Retina (tissue), 1 donor: ENCODE data around the gene F10.
A peak's percentile ranks its signal among the peaks of the same experiment; 100 is the strongest.
"Not testable (repeated sequence)": the region's sequence is repeated elsewhere in the genome, so short reads cannot be mapped to it uniquely, and the experiment has no call there.

Source experiments
- DNase-seq: peaks from one replicate; pipeline ENCODE4 v3.0.0-alpha.2; 2016

Gene F10

DNA sequence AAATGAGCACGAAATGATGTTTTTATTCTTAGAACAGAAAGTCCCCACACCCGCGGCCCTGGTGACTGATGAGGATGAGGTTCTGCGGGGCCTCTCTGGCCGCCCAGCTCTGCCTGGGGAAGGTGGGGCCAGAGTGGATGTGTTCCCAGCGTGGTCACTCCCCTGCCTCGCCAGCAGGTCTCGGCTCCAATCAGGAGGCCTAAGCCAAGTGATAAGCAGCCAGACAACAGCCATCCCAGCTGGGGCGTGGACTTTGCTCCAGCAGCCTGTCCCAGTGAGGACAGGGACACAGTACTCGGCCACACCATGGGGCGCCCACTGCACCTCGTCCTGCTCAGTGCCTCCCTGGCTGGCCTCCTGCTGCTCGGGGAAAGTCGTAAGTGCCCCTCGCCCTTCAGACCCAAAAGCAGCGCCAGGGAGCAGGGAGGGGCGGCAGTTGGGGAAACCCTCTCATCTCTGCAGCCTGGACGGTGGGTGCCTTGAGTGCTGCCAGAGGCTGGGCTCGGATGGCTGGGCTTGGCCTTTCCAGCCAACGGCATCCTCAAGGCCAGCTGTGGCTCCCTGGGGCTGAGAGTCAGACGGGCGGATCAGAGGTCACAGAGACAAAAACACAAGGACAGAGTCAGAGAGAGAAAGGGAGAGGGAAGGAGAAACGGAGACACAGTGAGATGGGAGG is at the start of gene F10:
Gene F10, plus strand, starts transcription at position 250 of the 676 bp plus-strand sequence. Its CDS starts 57 bp downstream, at position 307.
- DNase-seq, result peak; percentile 68

GRCh38 chr13:113073942-113074341 is 48.7 kb upstream of the F10 start:
- no peak for DNase-seq

DNA sequence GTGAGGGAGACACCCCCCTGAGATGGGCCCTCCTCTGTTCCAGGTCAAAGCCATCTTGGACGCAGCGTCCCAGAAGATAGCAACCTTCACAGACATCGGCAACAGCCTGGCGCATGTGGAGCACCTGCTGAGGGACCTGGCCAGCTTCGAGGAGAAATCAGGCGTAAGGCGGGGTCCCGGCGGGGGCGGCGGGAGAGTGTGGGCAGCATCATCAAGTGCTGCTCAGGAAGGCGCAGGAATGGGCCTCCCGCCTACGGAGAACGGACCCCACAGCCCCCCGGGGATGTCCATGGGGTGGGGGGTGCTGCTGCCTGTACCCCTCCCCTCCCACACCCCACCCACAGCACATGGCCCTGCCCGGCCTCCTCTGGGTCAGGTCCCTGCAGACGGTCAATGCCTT is 48.2 kb upstream of the F10 start:
- no peak for DNase-seq

DNA sequence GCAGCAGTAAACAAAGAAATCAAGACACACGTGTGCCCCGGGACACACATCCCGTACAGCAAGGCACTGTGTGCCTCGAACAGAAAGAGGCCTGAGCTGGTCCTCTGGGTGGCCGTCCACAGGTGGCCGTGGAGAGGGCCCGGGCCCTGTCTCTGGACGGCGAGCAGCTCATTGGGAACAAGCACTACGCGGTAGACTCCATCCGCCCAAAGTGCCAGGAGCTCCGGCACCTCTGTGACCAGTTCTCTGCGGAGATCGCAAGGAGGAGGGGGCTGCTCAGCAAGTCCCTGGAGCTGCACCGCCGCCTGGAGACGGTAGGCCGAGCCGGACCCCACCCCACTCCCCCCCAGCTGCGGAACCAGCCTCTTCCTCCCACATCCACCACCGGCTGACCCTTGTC is 47.7 kb upstream of the F10 start:
- DNase-seq, result no peak

DNA sequence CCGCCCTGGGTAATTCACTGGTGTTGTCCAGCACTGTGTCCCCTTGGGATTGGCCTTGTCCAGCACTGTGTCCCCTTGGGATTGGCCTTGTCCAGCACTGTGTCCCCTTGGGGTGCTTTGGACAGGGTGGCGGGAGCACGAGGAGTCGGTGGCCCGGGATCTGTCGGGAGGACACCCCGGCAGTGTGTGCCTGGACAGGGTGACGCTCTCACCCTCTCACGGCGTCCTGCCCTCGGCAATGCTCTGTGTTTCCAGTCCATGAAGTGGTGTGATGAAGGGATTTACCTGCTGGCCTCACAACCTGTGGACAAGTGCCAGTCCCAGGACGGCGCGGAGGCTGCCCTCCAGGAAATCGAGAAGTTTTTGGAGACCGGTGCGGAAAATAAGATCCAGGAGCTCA is 46.9 kb upstream of the F10 start:
- no peak for DNase-seq

- DNase-seq, result no peak
Observed at GRCh38 chr13:113076681-113077401, 45.8 kb upstream of the F10 start.

DNA sequence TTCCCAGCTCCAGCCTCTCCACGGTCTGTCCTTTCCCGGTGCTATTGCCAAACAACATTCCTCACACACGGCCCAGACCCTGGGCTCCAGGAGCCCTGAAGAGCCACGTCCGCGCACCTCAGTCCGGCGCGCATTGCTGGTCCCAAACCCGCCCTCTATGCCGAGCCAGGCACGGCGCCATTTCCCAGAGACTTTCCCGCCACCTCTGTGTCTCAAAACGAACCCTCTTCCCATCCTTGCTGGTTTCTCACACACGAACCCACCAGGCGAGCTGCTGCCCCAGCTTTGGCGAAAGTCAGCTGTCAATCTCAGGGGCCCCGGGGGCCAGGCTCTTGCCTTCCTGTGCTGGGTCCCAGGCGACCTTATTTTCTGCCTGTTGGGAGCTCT is 45.0 kb upstream of the F10 start:
- DNase-seq, result no peak

DNA sequence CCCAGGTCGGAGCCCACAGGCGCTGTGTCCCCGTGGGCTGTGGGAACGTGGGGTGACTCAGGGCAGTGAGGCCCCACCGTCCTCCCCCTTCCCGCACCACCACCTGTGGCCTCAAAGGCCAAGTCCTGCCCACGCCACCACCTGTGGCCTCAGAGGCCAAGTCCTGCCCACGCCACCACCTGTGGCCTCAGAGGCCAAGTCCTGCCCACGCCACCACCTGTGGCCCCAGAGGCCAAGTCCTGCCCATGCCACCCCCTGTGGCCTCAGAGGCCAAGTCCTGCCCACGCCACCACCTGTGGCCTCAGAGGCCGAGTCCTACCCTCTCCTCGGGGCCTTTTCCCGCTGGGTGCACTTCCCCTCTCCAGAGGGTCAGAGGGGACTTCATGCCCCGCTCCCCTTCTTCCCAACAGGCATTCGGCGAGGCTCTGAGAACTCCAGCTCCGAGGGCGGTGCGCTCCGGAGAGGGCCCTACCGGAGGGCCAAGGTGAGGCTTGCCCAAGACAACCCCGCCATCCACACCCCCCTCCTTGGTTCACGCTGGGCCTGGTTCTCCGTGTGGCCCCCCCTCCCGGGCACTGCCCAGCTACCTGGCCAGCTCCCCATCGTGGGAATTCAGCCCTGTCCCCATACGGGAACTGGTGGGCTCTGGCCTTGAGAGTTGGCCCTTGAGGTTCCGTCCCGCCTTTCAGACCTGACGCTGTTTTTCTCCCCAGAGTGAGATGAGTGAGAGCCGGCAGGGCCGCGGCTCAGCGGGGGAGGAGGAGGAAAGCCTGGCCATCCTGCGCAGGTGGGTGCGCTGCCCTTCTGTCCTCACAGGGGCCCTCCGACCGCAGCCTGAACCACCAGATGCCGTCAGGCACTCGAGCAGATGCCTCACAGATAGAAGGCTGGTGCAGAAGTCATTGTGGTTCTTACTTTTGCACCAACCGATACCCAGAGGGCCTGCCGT is 44.4 kb upstream of the F10 start:
- DNase-seq, result no peak

GRCh38 chr13:113078902-113079780 is 43.5 kb upstream of the F10 start:
- no peak for DNase-seq

DNA sequence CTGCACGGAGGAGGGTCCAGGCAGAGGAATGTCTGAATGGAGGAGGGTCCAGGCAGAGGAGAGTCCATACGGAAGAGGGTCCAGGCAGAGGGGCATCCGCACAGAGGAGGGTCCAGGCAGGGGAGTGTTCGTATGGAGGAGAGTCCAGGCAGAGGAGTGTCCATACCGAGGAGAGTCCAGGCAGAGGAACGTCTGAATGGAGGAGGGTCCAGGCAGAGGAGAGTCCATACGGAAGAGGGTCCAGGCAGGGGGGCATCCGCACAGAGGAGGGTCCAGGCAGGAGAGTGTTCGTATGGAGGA is 42.9 kb upstream of the F10 start:
- DNase-seq, result not testable (repeated sequence)

DNA sequence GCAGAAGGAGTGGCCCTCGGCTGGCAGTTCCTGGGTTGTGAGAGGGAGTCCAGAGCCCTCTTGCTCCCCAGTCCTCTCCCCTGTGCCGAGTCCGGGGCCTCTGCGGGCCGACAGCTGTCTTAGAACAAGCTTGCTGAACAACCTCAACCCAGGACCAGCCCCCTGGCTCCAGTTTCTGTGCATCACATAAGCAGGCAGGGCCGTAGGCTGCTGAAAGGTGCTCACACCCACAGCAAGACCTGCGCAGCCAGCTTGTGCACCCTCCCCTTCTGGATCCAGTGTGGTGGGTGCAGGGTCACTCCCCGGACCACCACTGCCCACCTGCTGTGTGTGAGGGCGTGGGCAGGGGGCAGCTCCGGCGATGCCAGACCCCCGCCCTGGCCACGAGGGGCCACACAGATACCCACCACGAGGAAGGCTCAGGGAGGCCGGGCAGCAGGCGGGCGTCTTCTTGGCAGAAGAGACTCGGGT is 42.2 kb upstream of the F10 start:
- DNase-seq, result no peak

- DNase-seq, result no peak
Observed at GRCh38 chr13:113080901-113081521, 41.6 kb upstream of the F10 start.

- DNase-seq, result no peak
Observed at GRCh38 chr13:113082198-113083021, 40.2 kb upstream of the F10 start.

DNA sequence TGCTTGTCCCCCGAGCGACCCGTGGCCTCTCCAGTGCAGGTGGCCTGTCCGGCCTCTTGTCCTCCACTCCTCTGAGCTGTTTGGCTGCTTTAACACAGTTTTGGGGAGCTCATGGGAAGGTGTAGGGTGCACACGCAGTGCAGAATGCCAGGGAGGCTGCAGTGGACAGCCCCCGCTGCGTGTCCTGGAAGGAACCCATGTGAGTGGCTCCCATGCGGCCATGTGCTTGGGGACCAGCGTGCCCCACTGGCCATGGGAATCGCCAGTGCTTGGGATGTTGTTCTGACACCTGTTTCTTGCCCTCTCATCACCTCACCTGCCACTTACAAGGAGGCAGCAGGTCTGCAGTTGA is 39.6 kb upstream of the F10 start:
- DNase-seq, result no peak

GRCh38 chr13:113083402-113084061 is 39.1 kb upstream of the F10 start:
- no peak for DNase-seq

DNA sequence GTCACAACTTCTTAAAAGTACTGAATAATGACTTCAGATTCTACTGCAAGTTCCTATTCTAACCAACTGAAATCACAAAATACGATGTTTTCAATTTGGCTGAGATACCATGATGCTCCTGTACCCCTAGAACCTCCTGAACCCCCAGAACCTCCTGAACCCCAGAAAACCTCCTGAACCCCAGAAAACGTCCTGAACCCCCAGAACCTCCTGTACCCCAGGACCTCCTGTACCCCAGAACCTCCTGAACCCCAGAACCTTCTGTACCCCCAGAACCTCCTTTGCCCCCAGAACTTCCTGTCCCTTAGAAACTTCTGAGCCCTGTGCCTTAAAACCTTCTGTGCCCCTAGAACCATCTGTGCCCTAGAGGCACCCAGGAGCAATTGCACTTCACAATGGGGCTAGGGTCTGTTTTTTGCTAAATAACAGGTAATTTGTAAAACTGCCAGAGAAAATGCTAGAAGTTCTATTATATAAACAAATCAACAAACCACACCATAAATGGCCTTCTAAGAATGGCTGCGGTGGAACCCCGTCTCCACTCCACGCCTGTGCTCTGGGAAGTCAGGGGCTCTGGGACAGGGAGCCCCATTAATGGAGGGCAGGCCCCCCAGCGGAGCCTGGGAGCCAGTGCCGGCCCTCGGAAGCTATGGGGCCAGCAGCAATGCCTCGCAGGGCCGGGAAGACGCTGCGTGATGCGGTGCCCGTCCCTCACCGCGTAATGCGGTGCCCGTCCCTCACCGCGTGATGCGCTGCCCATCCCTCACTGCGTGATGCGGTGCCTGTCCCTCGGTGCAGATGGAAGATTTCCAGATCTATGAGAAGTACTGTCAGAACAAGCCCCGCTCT is 38.3 kb upstream of the F10 start:
- no peak for DNase-seq

DNA sequence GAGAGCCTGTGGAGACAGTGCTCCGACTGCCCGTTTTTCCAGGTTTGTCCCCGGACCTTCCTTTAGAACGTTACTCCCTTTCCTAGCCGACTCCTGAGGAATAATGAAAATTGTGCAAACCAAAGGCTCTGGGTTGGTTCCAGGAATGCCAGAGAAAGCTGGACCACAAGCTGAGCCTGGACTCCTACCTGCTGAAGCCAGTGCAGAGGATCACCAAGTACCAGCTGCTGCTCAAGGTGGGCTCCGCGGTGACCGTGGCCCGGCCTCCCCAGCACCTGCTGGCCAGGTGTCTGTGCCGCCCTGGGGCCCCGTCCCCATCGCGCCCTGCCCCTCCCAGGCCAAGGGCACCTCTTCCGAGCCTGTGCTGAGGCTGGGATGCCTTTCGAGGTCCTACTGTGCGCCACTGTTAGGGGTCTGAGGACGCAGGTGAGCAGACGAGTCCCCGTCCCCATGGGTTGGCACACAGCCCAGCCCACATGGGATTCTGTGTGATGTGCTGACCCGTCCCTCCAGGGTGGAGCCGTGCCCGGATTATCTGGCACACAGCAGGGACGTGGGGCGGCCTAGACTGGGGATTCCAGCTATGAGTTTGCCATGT is 37.6 kb upstream of the F10 start:
- no peak for DNase-seq

- DNase-seq, result no peak
Observed at GRCh38 chr13:113086031-113086750, 36.4 kb upstream of the F10 start.
